Activated T-helper 9 cell treated with anti-CD3 and anti-CD28 coated beads, Interleukin-2, amount 50 U/mL, for 16 hours (primary cell): Measurements from ENCODE around the gene CCN2.
A peak's percentile ranks its signal among the peaks of the same experiment; 100 is the strongest.
"Not testable (repeated sequence)": the region's sequence is repeated elsewhere in the genome, so short reads cannot be mapped to it uniquely, and the experiment has no call there.

Experiments
- DNase-seq: peaks from one replicate; pipeline ENCODE4 v3.0.0-alpha.2; 2020; ENCODE audit warnings: low read depth

Gene CCN2

GRCh38 chr6:131937703-131938631 is 13.2 kb downstream of the CCN2 start:
- DNase-seq: no peak

DNA sequence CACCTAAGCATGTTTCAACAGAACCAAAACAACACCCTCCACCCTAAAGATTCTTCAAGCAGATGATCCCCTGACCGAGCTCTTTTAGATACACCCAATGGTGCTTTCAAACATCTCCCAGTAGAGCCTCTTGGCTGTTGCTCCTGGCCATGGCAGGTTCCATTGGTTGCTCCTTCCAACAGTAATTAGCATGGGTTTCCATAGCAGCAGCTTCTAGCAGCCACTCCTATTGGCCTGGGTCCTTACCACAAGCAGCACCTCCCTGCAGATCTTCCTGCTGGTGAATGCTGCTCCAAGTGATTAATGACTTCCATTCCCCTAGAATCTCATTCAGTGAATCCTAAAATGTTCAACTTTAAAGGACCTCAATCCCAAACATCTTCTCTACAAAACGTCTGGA is 13.9 kb downstream of the CCN2 start:
- DNase-seq: no peak

DNA sequence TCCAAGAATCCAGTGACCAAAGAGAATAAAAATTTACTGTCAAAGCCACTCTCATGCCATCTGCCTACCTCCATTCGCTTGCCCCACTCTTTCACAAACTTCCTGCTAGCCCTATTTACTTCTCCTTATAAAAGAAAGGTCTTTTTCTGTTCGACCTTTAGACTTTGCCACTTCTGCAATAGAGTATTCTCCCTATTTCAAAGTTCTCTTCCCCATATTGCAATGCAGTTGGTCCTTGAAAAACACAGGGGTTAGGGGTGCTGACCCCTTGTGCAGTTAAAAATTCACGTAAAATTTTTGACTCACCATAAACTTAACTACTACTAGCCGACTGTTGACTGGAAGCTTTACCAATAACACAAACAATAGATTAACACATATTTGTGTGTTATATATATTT is 15.0 kb downstream of the CCN2 start:
- no peak for DNase-seq

GRCh38 chr6:131931063-131931750 is 20.0 kb downstream of the CCN2 start:
- no peak for DNase-seq

- no peak for DNase-seq
Measured at GRCh38 chr6:131929976-131930375, 21.2 kb downstream of the CCN2 start.

GRCh38 chr6:131929264-131929663 is 21.9 kb downstream of the CCN2 start:
- DNase-seq: no peak

- DNase-seq: no peak
Measured at GRCh38 chr6:131924881-131925474, 26.2 kb downstream of the CCN2 start.

DNA sequence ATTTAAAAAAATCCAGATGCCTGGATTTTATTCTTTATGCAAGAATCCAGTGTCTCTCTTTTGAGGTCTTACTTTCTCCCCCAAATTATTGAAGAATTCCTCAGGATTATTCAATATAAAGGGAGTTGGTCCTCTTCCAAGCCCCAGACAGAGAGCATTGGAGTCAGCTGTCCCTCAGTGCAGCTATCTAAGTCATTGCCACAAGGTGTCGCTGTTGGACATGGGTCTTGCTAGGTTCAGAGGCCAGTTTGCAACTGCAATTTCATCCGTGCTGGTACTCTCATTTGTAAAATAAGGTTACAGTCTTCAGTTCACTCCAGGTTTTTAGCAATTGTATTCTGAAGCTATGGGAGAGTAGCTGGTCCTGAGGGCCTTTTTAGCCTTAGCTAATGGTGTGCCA is 27.8 kb downstream of the CCN2 start:
- DNase-seq: no peak

- no peak for DNase-seq
Measured at GRCh38 chr6:131920656-131921055, 30.5 kb downstream of the CCN2 start.

- no peak for DNase-seq
Measured at GRCh38 chr6:131918650-131919355, 32.4 kb downstream of the CCN2 start.

- no peak for DNase-seq
Measured at GRCh38 chr6:131917763-131918649, 33.2 kb downstream of the CCN2 start.

GRCh38 chr6:131917318-131917717 is 33.9 kb downstream of the CCN2 start:
- no peak for DNase-seq

DNA sequence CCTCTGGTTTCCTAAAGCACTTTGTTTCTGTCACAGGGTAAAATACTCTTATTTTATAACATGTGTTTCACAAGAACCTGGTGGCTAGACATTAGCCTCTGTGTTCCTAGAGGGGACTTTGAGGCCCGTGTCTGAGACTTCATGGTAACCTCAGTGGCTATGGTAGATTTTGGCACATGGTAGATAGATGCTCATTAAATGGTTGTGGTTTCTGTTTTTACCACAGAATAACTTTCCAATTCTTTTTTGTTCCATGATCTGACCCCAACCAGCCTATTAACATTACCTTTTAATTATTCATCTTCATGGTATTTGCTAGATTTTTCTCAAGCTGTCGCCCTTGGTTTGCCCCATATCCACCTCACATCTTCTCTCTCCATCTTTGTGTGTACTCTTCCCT is 34.3 kb downstream of the CCN2 start:
- DNase-seq: no peak

- not testable (repeated sequence) for DNase-seq
Measured at GRCh38 chr6:131916091-131916796, 34.9 kb downstream of the CCN2 start.

DNA sequence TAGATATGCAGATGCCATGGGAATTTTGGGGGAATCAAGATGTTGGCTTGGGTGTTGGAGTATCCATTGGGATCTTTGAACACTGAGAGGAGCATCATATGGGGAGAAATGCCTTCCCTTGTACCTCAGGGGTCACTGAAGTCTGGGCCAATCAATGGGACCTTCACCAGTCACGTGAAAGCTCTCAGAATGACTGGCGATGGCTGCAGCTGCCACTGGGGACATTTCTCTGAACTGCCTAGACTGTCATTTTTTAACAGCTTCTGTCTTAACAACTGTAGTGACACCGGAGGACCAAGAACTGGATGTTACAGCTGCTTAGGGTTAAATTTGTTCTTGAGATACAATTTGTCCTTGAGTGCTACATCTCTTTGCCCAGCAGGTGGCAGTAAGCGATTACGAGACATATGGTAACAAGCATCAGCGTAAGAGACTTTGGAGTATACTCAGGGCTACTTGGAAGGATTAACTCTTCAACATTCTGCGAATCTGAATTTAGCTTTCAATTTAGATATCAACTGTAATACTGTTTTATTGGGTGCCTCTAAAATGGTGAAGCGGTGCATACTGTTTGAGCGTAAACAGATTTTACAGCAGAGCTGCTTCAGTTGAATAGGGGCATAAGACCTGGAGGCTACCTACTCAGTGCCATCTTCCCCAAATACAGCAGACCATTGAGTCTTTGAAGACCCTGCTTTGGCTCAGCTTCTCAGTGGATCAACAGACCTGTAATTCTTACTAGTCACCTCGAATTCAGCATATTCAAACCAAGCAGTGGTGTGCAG is 36.0 kb downstream of the CCN2 start:
- peak; percentile 11 for DNase-seq

- DNase-seq: no peak
Measured at GRCh38 chr6:131914234-131914633, 36.9 kb downstream of the CCN2 start.

GRCh38 chr6:131911951-131912350 is 39.2 kb downstream of the CCN2 start:
- no peak for DNase-seq

DNA sequence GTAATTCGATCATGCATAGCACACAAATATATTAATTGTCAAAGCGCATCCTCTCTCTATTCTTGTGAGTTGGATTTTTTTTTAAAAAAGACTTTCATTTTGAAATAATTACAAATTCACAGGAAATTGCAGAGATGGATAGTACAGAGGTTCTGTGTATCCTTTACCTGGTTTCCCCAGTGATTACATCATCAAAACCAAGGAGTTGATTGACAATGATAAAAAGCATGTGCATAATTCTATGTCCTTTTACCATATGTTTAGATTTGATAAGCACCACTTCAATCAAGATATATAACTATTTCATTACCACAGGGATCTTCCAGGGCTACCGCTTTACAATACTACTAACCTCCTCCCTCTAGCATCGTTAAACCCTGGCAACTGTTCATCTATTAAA is 40.2 kb downstream of the CCN2 start:
- DNase-seq: no peak

GRCh38 chr6:131910219-131910589 is 41.0 kb downstream of the CCN2 start:
- DNase-seq: no peak
